ENCODE measurements around the gene STRBP.

DNA sequence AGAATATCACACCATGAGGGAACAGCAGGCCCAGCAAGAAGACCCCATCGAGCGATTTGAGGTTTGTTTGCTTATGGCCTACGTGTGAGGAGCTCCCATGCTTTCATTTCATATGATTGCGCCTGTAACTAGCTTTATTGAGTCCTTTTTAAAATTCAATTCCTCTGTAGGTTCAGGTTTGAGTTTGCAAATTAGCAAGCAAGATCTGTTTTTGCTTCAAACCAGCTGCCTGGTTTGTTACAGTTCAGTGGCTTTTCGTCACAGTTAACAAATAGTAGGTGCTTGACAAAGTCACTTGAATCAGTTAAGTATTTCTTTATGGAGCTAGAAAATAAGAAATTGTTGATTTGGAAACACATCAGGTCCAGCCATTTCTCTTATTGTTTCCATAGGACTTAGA, 178.6 kb downstream of the STRBP start:
- TF ChIP-seq CTCF (IDR thresholded peaks at IDR 0.05; ENCODE audit: low read length) (no peak), EZH2 (optimal IDR thresholded peaks at IDR 0.05; ENCODE audit: low read depth, low read length) (no peak), EZH2phosphoT487 (IDR thresholded peaks at IDR 0.05; ENCODE audit: low read length) (no peak)
